ENCODE data around the gene MYO1B.

GRCh38 chr2:191244350-191244749 lies 854 bp upstream of the MYO1B start:
- TF ChIP-seq EZH2phosphoT487 (IDR thresholded peaks at IDR 0.05; ENCODE audit: insufficient read depth, low read depth) (no peak), EZH2 (IDR thresholded peaks at IDR 0.05; ENCODE audit: insufficient read depth, poor library complexity, severe bottlenecking) (no peak)

Data from GM23248 (cell line).